ENCODE measurements around the gene FAM20B.

- TF ChIP-seq YY1 (IDR thresholded peaks at IDR 0.05; ENCODE audit: insufficient read depth, insufficient read length) (no peak), ZNF274 (IDR thresholded peaks at IDR 0.05; ENCODE audit: low read depth, low read length) (no peak)
These were observed 10.3 kb upstream of the FAM20B start for GRCh38 chr1:179015396-179015795.

All from NT2/D1 (cell line).